DMS 273 treated with DMSO at 0.1 percent for 48 hours (cell line): ENCODE results near the gene DDR1.
"Not testable (repeated sequence)": the region's sequence is repeated elsewhere in the genome, so short reads cannot be mapped to it uniquely, and the experiment has no call there.

Source experiments
- DNase-seq: peaks from one replicate; lab custom pipeline; 2025; lab: John Stamatoyannopoulos, UW

The DDR1 gene

GRCh38 chr6:30883685-30884520, at the start of gene DDR1:
Gene DDR1 (plus strand): TSS chr6:30884519. CDS start chr6:30888730, 4,211 bp downstream.
- DNase-seq: peak; percentile 23

- DNase-seq: no peak
Measured at GRCh38 chr6:30834646-30835045, 49.7 kb upstream of the DDR1 start.

GRCh38 chr6:30835576-30835975, 48.7 kb upstream of the DDR1 start:
- DNase-seq: no peak

- no peak for DNase-seq
Measured at GRCh38 chr6:30836431-30836866, 47.9 kb upstream of the DDR1 start.

DNA sequence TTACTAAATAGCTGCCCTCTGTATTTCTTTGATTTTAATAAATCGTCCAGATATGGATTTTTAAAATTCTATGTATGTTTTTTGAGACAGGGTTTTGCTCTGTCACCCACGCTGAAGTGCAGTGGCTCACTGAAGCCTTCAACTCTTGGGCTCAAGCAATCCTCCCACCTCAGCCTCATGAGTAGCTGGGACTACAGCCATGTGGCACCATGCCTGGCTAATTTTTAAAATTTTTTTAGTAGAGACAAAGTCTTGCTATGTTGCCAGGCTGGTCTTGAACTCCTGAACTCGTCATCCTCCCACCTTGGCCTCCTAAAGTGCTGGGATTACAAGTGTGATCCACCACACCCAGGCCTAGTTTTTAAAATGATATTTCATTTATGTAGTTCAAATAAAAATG, 47.4 kb upstream of the DDR1 start:
- DNase-seq: no peak

GRCh38 chr6:30837432-30837831, 46.9 kb upstream of the DDR1 start:
- DNase-seq: no peak

- peak; percentile 36 for DNase-seq
Measured at GRCh38 chr6:30837870-30838269, 46.4 kb upstream of the DDR1 start.

- DNase-seq: no peak
Measured at GRCh38 chr6:30839671-30840070, 44.6 kb upstream of the DDR1 start.

- no peak for DNase-seq
Measured at GRCh38 chr6:30840084-30840934, 44.0 kb upstream of the DDR1 start.

DNA sequence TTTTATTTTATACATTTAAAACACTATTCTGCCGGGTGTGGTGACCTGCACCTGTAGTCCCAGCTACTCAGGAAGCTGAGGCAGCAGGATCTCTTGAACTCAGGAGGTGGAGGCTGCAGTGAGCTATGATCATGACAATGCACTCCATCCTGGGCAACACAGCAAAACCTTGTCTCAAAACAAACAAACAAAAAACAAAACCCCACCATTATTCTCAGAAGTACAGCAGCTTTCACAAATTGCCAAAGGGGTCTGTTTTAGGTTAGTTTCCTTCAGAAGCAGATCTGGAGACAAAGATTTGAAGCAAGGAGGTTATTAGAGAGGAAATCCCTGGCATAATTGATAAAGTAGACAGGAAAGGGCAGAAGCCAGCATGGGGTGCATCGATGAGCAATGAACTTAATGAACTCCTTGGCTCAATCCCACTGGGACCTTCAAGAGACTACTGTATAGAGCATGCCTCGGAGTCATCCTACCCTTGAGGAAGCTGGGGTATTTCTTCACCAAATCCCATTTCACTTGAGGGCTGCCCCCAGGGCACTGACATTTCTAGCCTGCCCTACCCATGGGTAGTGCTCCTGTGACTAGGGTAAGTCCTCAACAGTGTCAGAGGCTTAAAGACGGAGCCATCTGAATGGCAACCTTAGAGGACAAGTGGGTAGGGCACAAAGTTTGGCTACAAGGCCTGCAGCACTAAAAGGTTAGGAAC, 43.2 kb upstream of the DDR1 start:
- DNase-seq: no peak

DNA sequence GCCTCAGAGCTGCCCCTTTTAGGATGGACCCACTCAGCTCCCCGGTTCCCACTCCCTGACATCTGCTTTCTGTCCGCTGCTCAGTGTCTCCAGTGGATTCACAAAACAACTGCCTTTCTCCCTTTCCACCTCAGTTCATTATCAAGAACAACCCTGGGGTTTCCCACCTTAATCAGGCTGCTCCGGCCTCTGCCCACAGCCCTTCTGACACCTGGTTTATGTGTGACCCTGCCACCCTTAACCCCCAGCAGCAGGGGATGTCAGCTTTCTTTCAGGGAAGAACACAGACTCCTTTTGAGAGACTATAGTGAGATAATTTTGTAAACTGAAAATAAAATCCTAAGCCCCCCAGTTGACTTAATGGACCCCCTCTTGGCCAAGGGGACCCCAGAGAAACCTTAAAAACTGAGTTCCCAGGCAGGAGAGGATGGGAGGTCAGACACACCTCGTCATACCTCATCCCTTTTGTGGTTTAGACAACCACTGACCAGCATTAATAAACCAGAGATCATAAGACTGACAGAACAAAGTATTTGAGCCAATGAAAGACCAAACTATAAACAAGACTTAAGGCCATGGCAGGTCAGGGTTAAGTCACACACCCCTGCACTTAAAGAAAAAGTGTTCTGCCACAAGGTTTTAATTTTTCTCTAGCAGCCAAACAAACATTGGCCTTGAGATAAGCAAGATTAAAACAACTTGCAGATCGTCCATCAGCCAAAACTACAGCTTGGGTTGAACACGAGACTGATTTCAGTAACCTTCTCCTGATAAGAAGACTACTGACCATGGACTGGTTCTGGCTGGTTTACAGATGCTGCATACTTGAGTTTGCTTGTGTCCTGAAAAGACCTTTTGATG, 42.4 kb upstream of the DDR1 start:
- DNase-seq: no peak

DNA sequence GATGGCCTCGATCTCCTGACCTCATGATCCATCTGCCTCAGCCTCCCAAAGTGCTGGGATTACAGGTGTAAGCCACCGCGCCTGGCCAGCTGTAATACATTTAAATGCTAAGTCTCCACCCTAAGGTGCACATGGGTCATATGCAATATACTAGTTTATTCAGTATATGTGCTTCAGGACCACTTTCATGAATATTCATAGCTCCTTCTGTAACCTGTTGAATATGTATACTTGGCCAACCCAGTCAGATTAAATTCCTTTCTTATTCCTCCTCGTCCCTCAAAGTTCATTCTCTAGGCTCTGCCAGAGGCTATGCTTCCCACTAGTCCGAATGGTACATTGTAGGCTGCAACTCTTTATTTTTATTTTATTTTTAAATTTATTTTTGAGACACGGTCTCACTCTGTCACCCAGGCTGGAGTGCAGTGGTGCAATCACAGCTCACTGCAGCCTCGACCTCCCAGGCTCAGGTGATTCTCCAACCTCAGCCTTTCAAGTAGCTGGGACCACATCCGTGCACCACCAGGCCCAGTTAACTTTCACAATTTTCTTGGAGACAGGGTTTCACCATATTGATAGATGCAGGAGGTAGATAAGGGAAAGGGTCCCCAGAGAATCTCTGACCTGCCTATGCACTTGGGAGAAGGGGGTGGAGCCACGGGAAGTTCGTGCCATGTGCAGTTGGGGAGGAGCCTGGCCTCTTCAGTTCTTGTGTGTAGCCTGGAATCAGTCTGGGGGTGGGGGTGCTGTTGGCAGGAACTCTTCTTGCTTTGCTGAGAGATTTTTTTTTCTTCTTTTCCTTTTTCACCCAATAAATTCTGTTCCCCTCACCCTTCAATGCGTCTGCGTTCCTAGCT, 41.3 kb upstream of the DDR1 start:
- peak; percentile 41 for DNase-seq

DNA sequence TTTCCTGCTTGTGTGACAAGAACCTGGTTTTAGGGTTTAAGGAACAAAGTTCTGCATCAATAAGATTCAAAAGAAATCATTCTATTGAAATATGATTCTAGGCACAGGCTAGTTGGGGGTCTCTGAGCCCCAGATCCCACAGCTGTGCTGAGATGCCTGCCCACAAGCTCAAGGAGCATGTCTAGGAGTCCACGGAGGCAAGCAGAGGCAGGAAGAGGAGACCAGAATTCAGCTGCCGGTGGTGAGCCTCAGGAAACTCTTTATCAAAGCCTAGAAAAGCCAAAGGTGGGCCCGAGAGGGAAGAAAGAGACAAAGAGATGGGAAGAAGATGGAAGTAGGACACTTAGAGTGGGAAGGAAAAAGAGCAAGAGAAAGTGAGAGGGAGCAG, 40.7 kb upstream of the DDR1 start:
- no peak for DNase-seq

- no peak for DNase-seq
Measured at GRCh38 chr6:30844118-30844535, 40.2 kb upstream of the DDR1 start.

DNA sequence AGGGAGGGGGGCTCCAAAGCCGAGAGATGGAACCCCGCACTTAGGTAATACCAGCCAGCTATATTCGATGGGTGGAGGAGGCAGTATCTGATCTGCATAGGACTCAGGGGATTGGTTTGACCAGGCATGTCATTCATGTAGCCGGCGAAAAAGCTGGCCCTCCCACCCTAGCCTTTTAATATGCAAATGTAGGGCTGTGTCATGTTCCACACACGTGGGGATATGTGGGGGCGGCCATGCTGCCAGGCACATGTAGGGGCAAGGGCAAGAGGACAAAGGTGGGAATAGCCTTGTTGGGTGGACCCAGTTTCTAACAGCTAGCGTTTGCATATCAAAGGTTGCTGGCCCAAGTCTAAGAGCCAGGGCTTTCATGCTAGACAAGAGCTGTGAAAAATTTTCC, 39.1 kb upstream of the DDR1 start:
- DNase-seq: no peak

- DNase-seq: no peak
Measured at GRCh38 chr6:30847421-30847970, 36.8 kb upstream of the DDR1 start.

- DNase-seq: no peak
Measured at GRCh38 chr6:30847971-30848436, 36.3 kb upstream of the DDR1 start.

- no peak for DNase-seq
Measured at GRCh38 chr6:30849903-30850651, 34.2 kb upstream of the DDR1 start.

DNA sequence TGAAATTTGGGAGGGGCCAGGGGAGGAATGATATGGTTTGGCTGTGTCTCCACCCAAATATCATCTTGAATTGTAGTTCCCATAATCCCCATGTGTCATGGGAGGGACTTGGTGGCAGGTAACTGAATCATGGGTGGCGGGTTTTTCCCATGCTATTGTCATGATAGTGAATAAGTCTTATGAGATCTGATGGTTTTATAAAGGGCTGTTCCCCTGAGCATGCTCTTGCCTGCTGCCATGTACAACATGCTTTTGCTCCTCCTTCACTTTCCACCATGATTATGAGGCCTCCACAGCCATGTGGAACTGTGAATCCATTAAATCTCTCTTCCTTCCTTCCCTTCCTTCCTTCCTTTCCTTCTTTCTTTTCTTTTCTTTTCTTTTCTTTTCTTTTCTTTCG, 31.9 kb upstream of the DDR1 start:
- not testable (repeated sequence) for DNase-seq
